K562 (cell line): ENCODE results near the gene SFI1. TPM values are rescaled to one million over a fixed set of nuclear protein-coding genes. Genes with fewer than 3 reads are reported as not detected.
A peak's percentile ranks its signal among the peaks of the same experiment; 100 is the strongest.

Experiments
- ARHGAP35 ChIP-seq: fragments of 450-650 bp; IDR thresholded peaks from 2 replicates; pipeline ENCODE4 v1.6.1; 2018; ENCODE audit not compliant: partially characterized antibody
- ATF1 ChIP-seq, 2 experiments: fragments of 450-650 bp in 1 of 2; IDR thresholded peaks; 2 replicates each; pipeline ENCODE4 v1.6.1; 2016; ENCODE audit warnings: missing compliant biosample characterization in 1 of 2, missing genetic modification characterization in 1 of 2
- EZH2 ChIP-seq: IDR thresholded peaks from 2 replicates; pipeline ENCODE4 v1.6.1; 2012; ENCODE audit warnings: low read depth, mild to moderate bottlenecking, inconsistent platforms, low read length, borderline replicate concordance
- FOS ChIP-seq: IDR thresholded peaks from 3 replicates; pipeline ENCODE4 v1.6.1; 2011; ENCODE audit not compliant: insufficient read length; ENCODE audit errors: extremely low read depth
- GABPB2 ChIP-seq: fragments of 250-450 bp; sonication (Bioruptor Pico); conservative IDR thresholded peaks from 2 replicates; pipeline ENCODE4 v1.5.1; 2021; ENCODE audit warnings: mild to moderate bottlenecking
- KHSRP ChIP-seq: fragments of 450-650 bp; IDR thresholded peaks from 2 replicates; pipeline ENCODE4 v1.6.1; 2017
- MAFF ChIP-seq: IDR thresholded peaks from 2 replicates; pipeline ENCODE4 v1.6.1; 2012; ENCODE audit warnings: low read length, improper control_type of control experiment
- MBD2 ChIP-seq: sonication (generic); IDR thresholded peaks from 2 replicates; pipeline ENCODE4 v1.6.1; 2016; ENCODE audit warnings: low read depth, borderline replicate concordance
- MXI1 ChIP-seq: IDR thresholded peaks from 2 replicates; pipeline ENCODE4 v1.6.1; 2011; ENCODE audit warnings: low read depth, mild to moderate bottlenecking, improper control_type of control experiment, low read length
- NFE2 ChIP-seq: IDR thresholded peaks from 2 replicates; pipeline ENCODE4 v1.6.1; 2014; ENCODE audit warnings: antibody characterized with exemption, low read depth
- NFIC ChIP-seq: fragments of 450-650 bp; IDR thresholded peaks from 2 replicates; pipeline ENCODE4 v1.6.1; 2017; ENCODE audit warnings: mild to moderate bottlenecking, inconsistent platforms
- NR2C2 ChIP-seq, 2 experiments: fragments of 200-800 bp in 1 of 2; sonication (Bioruptor generic) in 1 of 2; sonication (generic) in 1 of 2; formaldehyde crosslinking in 1 of 2; IDR thresholded peaks; 2 replicates each; pipeline versions ENCODE4 v1.6.1 to v1.8.0; 2016 to 2022; ENCODE audit warnings: mild to moderate bottlenecking in 1 of 2, missing compliant biosample characterization in 1 of 2, missing genetic modification characterization in 1 of 2, missing genetic modification reagents in 1 of 2
- PCBP2 ChIP-seq: fragments of 200-400 bp; formaldehyde crosslinking; IDR thresholded peaks from 2 replicates; pipeline ENCODE4 v1.6.1; 2018; ENCODE audit warnings: low read length, low read depth, mild to moderate bottlenecking, moderate library complexity; ENCODE audit not compliant: poor library complexity, severe bottlenecking
- POLR2G ChIP-seq: fragments of 200-400 bp; formaldehyde crosslinking; IDR thresholded peaks from 2 replicates; pipeline ENCODE4 v1.6.1; 2017; ENCODE audit warnings: low read depth, mild to moderate bottlenecking, antibody characterized with exemption, low read length, moderate library complexity
- SREBF2 ChIP-seq: sonication (generic); formaldehyde crosslinking; IDR thresholded peaks from 2 replicates; pipeline ENCODE4 v1.4.0; 2020; ENCODE audit warnings: mild to moderate bottlenecking, missing genetic modification reagents
- SRF ChIP-seq, 2 experiments: fragments of 250-450, 450-650 bp in 1 of 2; sonication (Bioruptor Pico) in 1 of 2; sonication (generic) in 1 of 2; formaldehyde crosslinking; IDR thresholded peaks; 2 replicates each; pipeline versions ENCODE4 v1.5.0 to v1.5.1; 2020 to 2022; ENCODE audit warnings: mild to moderate bottlenecking in 1 of 2, missing genetic modification reagents in 1 of 2
- SRSF3 ChIP-seq: fragments of 200-400 bp; formaldehyde crosslinking; IDR thresholded peaks from 2 replicates; pipeline ENCODE4 v1.6.1; 2016; ENCODE audit warnings: mild to moderate bottlenecking, low read length, moderate library complexity; ENCODE audit not compliant: insufficient read depth
- TEAD2 ChIP-seq: fragments of 450-650 bp; IDR thresholded peaks from 2 replicates; pipeline ENCODE4 v1.6.1; 2016; ENCODE audit warnings: missing genetic modification characterization, control low read depth, missing compliant biosample characterization
- ZBTB17 ChIP-seq: fragments of 450-650 bp; formaldehyde crosslinking; IDR thresholded peaks from 2 replicates; pipeline ENCODE4 v1.4.0; 2020; ENCODE audit warnings: mild to moderate bottlenecking
- ZFP30 ChIP-seq: fragments of 250-450 bp; sonication (Bioruptor Pico); IDR thresholded peaks from 2 replicates; pipeline ENCODE4 v1.8.0; 2022; ENCODE audit warnings: moderate library complexity, mild to moderate bottlenecking, inconsistent platforms, borderline replicate concordance
- ZFP36 ChIP-seq: fragments of 150-350 bp; IDR thresholded peaks from 2 replicates; pipeline ENCODE4 v1.6.1; 2018; ENCODE audit warnings: low read length, low read depth; ENCODE audit not compliant: partially characterized antibody
- ZNF12 ChIP-seq: sonication (generic); formaldehyde crosslinking; IDR thresholded peaks from 2 replicates; pipeline ENCODE4 v1.4.0; 2020; ENCODE audit warnings: mild to moderate bottlenecking, missing genetic modification reagents
- polyA plus RNA-seq, 8 experiments: library from polyadenylated mRNA; depleted of rRNA in 4 of 8; stranded (reverse) in 5 of 8; unstranded in 3 of 8; fragments of >200 nt; fragmentation: Nextera tagmentation in 2 of 8; fragmentation: Illumina TruSeq in 1 of 8; extraction: Ambion mirVana in 2 of 8; extraction: Trizol in 1 of 8; gene quantifications; 2 replicates each; pipeline versions ENCODE4 v1.2.1 to v1.2.3, GENCODE V29; 2011 to 2014; ENCODE audit warnings: inconsistent platforms in 1 of 8, missing spikeins in 1 of 8
- total RNA-seq, 7 experiments: library from RNA; depleted of rRNA in 6 of 7; stranded (reverse); fragments of >200 nt in 6 of 7; fragmentation: Illumina TruSeq in 2 of 7; extraction: Trizol in 2 of 7; gene quantifications; 2 replicates each; pipeline versions ENCODE4 v1.2.1 to v1.2.3, GENCODE V29; 2011 to 2021; ENCODE audit warnings: low replicate concordance in 1 of 7
- TF ChIP-seq, protein P1 (sequence below): fragments of 450-650 bp; formaldehyde crosslinking; IDR thresholded peaks from 2 replicates; pipeline ENCODE4 v1.4.0; 2020; ENCODE audit warnings: mild to moderate bottlenecking
- TF ChIP-seq, protein P2 (sequence below): IDR thresholded peaks from 3 replicates; pipeline ENCODE4 v1.6.1; 2011; ENCODE audit warnings: borderline replicate concordance, mild to moderate bottlenecking; ENCODE audit not compliant: insufficient read length, insufficient read depth
- TF ChIP-seq, protein P3 (sequence below): fragments of 250-450 bp; sonication (Bioruptor Pico); IDR thresholded peaks from 2 replicates; pipeline ENCODE4 v1.5.0; 2020; ENCODE audit warnings: mild to moderate bottlenecking, borderline replicate concordance

The SFI1 gene
- total and polyA plus RNA-seq, 9 of the 15 experiments (the other 6 are each of a cell fraction or from before 2014, with no cell fraction given): 3.0 to 25.6 (median 14.1) TPM

DNA sequence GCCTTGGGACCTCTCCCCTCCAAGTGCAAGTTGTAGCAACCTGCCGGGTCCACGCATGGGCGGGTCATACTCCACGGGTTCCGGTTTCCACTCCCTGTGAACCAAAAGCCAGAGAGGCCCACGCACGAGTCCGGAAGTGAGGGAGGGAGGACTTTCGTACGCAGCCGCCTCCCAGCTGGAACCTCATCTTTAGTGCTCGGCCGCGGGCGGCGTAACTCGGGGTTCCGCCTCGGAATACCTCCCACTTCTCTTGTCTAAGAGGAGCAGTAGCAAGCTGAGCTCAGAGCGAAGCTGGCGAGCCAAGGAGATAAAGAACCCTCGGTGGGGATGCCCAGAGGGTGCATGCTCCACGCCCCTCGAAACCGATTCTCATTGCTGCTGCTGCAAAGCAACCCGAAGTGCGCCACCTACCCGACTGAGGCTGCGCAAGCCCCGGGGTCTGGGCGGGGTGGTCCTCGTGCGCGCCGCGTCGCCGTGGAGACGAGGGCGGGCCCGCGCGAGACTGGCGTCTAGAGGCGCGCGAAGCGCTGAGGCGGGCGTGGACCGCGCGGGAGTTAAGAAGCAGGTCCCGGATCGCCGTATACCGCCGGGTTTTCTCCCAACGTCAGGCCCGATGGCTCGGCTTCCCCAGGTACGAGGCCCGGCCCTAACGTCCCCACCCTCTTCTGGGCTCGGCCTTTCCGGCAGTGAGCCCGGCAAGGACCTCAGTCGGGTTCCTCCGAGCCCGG is at the start of gene SFI1 (continued):
- no peak for TF ChIP-seq SRSF3
- peak; percentile 84 for TF ChIP-seq POLR2G
- TF ChIP-seq MXI1: peak; percentile 79; the same call in 1 of the 2 replicates
- no peak for TF ChIP-seq NFE2
- no peak for TF ChIP-seq TEAD2 (tag)
- no peak for TF ChIP-seq PCBP2
- TF ChIP-seq, protein P1, sequence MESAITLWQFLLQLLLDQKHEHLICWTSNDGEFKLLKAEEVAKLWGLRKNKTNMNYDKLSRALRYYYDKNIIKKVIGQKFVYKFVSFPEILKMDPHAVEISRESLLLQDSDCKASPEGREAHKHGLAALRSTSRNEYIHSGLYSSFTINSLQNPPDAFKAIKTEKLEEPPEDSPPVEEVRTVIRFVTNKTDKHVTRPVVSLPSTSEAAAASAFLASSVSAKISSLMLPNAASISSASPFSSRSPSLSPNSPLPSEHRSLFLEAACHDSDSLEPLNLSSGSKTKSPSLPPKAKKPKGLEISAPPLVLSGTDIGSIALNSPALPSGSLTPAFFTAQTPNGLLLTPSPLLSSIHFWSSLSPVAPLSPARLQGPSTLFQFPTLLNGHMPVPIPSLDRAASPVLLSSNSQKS: no peak
- TF ChIP-seq NFIC: 0 out of 2 replicates have a peak, but pooled peaks have one; percentile 4
- TF ChIP-seq, protein P2, sequence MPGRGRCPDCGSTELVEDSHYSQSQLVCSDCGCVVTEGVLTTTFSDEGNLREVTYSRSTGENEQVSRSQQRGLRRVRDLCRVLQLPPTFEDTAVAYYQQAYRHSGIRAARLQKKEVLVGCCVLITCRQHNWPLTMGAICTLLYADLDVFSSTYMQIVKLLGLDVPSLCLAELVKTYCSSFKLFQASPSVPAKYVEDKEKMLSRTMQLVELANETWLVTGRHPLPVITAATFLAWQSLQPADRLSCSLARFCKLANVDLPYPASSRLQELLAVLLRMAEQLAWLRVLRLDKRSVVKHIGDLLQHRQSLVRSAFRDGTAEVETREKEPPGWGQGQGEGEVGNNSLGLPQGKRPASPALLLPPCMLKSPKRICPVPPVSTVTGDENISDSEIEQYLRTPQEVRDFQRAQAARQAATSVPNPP: no peak
- no peak for TF ChIP-seq ARHGAP35
- TF ChIP-seq, protein P3, sequence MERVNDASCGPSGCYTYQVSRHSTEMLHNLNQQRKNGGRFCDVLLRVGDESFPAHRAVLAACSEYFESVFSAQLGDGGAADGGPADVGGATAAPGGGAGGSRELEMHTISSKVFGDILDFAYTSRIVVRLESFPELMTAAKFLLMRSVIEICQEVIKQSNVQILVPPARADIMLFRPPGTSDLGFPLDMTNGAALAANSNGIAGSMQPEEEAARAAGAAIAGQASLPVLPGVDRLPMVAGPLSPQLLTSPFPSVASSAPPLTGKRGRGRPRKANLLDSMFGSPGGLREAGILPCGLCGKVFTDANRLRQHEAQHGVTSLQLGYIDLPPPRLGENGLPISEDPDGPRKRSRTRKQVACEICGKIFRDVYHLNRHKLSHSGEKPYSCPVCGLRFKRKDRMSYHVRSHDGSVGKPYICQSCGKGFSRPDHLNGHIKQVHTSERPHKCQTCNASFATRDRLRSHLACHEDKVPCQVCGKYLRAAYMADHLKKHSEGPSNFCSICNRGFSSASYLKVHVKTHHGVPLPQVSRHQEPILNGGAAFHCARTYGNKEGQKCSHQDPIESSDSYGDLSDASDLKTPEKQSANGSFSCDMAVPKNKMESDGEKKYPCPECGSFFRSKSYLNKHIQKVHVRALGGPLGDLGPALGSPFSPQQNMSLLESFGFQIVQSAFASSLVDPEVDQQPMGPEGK: no peak
- TF ChIP-seq SREBF2 (CRISPR knock-in tag): no peak
- TF ChIP-seq EZH2: no peak
- TF ChIP-seq ZFP30: no peak
- no peak for TF ChIP-seq ZNF12 (CRISPR knock-in tag)
- no peak for TF ChIP-seq ZBTB17 (CRISPR knock-in tag)
- no peak for TF ChIP-seq NR2C2 (CRISPR knock-in tag; IDR thresholded peaks at IDR 0.05)
- TF ChIP-seq NR2C2 (tag; IDR thresholded peaks at IDR 0.05): no peak; the same call in 1 of the 2 replicates
- no peak for TF ChIP-seq GABPB2 (CRISPR knock-in tag)
- no peak for TF ChIP-seq ATF1 (CRISPR knock-in tag; IDR thresholded peaks at IDR 0.05)
- TF ChIP-seq ATF1 (tag; IDR thresholded peaks at IDR 0.05): peak; percentile 54
- TF ChIP-seq MAFF: no peak
- no peak for TF ChIP-seq ZFP36
- peak in 1 of 2 experiments; percentile 37; a peak in 1 of 4 replicates for TF ChIP-seq SRF (CRISPR knock-in tag; IDR thresholded peaks at IDR 0.05)
- TF ChIP-seq KHSRP: no peak
- TF ChIP-seq MBD2: 0 out of 2 replicates have a peak, but pooled peaks have one; percentile 23
- TF ChIP-seq FOS: no peak
